Lower leg skin (tissue), 3 donors: Measurements from ENCODE around the gene CCNI.

Experiments
- POLR2A ChIP-seq, 2 donors: fragments of 450-650 bp; IDR thresholded peaks; one replicate each; pipeline ENCODE4 v1.6.1; 2016 to 2017; ENCODE audit warnings: antibody characterized with exemption in 2 of 2, mild to moderate bottlenecking in 1 of 2, moderate library complexity in 1 of 2
- TF ChIP-seq, protein P1 (sequence below), 3 donors: fragments of 450-650 bp; IDR thresholded peaks; one replicate each; pipeline ENCODE4 v1.5.1; 2016; ENCODE audit warnings: antibody characterized with exemption in 3 of 3, mild to moderate bottlenecking in 3 of 3, moderate library complexity in 2 of 3

- TF ChIP-seq, protein P1, sequence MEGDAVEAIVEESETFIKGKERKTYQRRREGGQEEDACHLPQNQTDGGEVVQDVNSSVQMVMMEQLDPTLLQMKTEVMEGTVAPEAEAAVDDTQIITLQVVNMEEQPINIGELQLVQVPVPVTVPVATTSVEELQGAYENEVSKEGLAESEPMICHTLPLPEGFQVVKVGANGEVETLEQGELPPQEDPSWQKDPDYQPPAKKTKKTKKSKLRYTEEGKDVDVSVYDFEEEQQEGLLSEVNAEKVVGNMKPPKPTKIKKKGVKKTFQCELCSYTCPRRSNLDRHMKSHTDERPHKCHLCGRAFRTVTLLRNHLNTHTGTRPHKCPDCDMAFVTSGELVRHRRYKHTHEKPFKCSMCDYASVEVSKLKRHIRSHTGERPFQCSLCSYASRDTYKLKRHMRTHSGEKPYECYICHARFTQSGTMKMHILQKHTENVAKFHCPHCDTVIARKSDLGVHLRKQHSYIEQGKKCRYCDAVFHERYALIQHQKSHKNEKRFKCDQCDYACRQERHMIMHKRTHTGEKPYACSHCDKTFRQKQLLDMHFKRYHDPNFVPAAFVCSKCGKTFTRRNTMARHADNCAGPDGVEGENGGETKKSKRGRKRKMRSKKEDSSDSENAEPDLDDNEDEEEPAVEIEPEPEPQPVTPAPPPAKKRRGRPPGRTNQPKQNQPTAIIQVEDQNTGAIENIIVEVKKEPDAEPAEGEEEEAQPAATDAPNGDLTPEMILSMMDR (IDR thresholded peaks at IDR 0.05), result no peak
- no peak for TF ChIP-seq POLR2A (IDR thresholded peaks at IDR 0.05)
Observed at GRCh38 chr4:77084019-77084639, 8.3 kb upstream of the CCNI start.
